Neutrophil (primary cell): ENCODE results near the gene MTHFD1.

ENCODE experiments used
- H3K27ac ChIP-seq: fragments of 200-600 bp; sonication (generic); 2 replicates; pipeline ENCODE4 v1.5.1; 2016; ENCODE audit warnings: mild to moderate bottlenecking, moderate library complexity
- H3K27me3 ChIP-seq: fragments of 200-600 bp; sonication (generic); 2 replicates; pipeline ENCODE4 v1.6.0; 2016; ENCODE audit warnings: mild to moderate bottlenecking
- H3K36me3 ChIP-seq: fragments of 200-600 bp; sonication (generic); 2 replicates; pipeline ENCODE4 v1.5.1; 2017
- H3K4me1 ChIP-seq, 2 experiments: fragments of 200-600 bp in 1 of 2; sonication (generic) in 1 of 2; 1 replicate in 1 of 2; 2 replicates in 1 of 2; pipeline versions ENCODE4 v1.5.1 to v1.6.1; 2013 to 2016; ENCODE audit warnings: low read depth in 1 of 2, low read length in 1 of 2, mild to moderate bottlenecking in 1 of 2, moderate library complexity in 1 of 2; ENCODE audit not compliant: control insufficient read depth in 1 of 2, insufficient read depth in 1 of 2
- H3K4me3 ChIP-seq, 2 experiments: fragments of 200-600 bp in 1 of 2; sonication (generic) in 1 of 2; 1 replicate in 1 of 2; 2 replicates in 1 of 2; pipeline ENCODE4 v1.5.1; 2013 to 2016; ENCODE audit warnings: low read depth in 1 of 2, low read length in 1 of 2, mild to moderate bottlenecking in 1 of 2, moderate library complexity in 1 of 2
- H3K9me3 ChIP-seq: fragments of 200-600 bp; sonication (generic); 2 replicates; pipeline ENCODE4 v1.5.1; 2016
- CTCF ChIP-seq: fragments of 200-600 bp; sonication (generic); IDR thresholded peaks from 2 replicates; pipeline ENCODE4 v1.5.1; 2016; ENCODE audit warnings: antibody characterized with exemption

The MTHFD1 gene

GRCh38 chr14:64491637-64492036 lies 103.5 kb downstream of the MTHFD1 start:
- Histone ChIP-seq H3K4me1 (no peaks in the 10 kb centered on the region), H3K4me3 (no peak overlapping the region), H3K36me3 (no peaks in the 10 kb centered on the region), H3K9me3 (no peaks in the 10 kb centered on the region), H3K27ac (no peak overlapping the region), H3K27me3 (no peaks in the 10 kb centered on the region)
- TF ChIP-seq CTCF: no peak

- Histone ChIP-seq H3K27me3 (no peaks in the 10 kb centered on the region), H3K36me3 (no peaks in the 10 kb centered on the region), H3K4me3 (no peak overlapping the region), H3K9me3 (no peaks in the 10 kb centered on the region), H3K4me1 (no peaks in the 10 kb centered on the region), H3K27ac (no peak overlapping the region)
- TF ChIP-seq CTCF: no peak
Observed at GRCh38 chr14:64493455-64493854, 105.3 kb downstream of the MTHFD1 start.

- Histone ChIP-seq H3K9me3 (no peaks in the 10 kb centered on the region), H3K4me3 (no peak overlapping the region), H3K27ac (no peak overlapping the region), H3K27me3 (no peaks in the 10 kb centered on the region), H3K36me3 (no peaks in the 10 kb centered on the region), H3K4me1 (no peaks in the 10 kb centered on the region)
- TF ChIP-seq CTCF: no peak
Observed at GRCh38 chr14:64495252-64495651, 107.1 kb downstream of the MTHFD1 start.

GRCh38 chr14:64496764-64497163 lies 108.6 kb downstream of the MTHFD1 start:
- TF ChIP-seq CTCF: no peak
- H3K27ac ChIP-seq: no peak overlapping the region

GRCh38 chr14:64500088-64500487 lies 111.9 kb downstream of the MTHFD1 start:
- no peak overlapping the region for H3K27ac ChIP-seq
- H3K4me3 ChIP-seq: no peak overlapping the region
- H3K4me1 ChIP-seq: peaks cover 9 to 11% of the 10 kb centered on the region in 2 experiments
- H3K36me3 ChIP-seq: no peaks in the 10 kb centered on the region
- no peak for TF ChIP-seq CTCF
- H3K27me3 ChIP-seq: peaks cover 22% of the 10 kb centered on the region
- no peaks in the 10 kb centered on the region for H3K9me3 ChIP-seq

More at GRCh38 chr14:64496764-64497163, 108.6 kb downstream of the MTHFD1 start:
- H3K36me3 ChIP-seq: no peaks in the 10 kb centered on the region
- no peaks in the 10 kb centered on the region for H3K4me1 ChIP-seq
- H3K9me3 ChIP-seq: no peaks in the 10 kb centered on the region
- no peak overlapping the region for H3K4me3 ChIP-seq
- H3K27me3 ChIP-seq: peaks cover 8% of the 10 kb centered on the region
